GM18868 (cell line): ENCODE measurements around the gene EDNRA.

ENCODE experiments used
- ATAC-seq: cut with Tn5 transposase; IDR thresholded peaks from one replicate; pipeline ENCODE4 v1.9.1; 2021; ENCODE audit warnings: mild to moderate bottlenecking, moderate library complexity; ENCODE audit not compliant: unreplicated experiment

EDNRA gene

DNA sequence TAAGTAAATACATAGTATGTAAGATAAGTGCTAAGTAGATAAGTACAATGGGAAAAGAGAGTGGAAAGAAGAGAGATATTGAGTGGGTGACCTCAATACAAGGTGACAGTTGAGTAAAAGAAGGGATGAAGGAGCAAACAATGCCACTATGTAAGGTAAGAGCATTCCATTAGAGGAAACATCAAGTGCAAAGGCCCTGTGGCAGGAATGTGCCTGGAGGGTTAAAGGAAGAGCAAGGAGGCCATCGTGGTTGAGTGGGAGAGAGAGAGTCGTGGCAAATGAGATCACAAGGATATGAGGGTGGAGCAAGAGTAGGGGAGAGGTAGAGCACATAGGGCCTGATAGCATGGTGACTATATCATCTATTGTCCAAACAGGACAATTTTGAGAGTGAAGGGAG is 13.4 kb downstream of the EDNRA start:
- ATAC-seq = no peak

DNA sequence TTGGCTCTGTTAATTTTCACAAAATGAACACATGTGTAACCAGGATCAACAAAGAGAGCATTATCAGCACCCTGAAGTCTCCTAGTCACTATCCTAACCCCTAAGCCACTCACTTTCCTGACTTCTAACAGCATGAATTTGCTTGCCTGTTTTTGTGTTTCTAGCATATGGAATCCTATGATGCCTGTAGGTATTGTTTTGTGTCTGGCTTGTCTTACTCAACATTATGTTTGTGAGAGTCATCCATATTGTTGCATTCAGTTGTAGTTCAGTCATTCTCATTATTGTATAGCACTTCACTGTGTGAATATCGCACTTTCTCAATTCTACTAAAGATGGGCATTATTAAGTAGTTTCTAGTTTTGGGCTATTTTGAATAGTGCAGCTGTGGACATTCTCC is 15.6 kb downstream of the EDNRA start:
- ATAC-seq = no peak

DNA sequence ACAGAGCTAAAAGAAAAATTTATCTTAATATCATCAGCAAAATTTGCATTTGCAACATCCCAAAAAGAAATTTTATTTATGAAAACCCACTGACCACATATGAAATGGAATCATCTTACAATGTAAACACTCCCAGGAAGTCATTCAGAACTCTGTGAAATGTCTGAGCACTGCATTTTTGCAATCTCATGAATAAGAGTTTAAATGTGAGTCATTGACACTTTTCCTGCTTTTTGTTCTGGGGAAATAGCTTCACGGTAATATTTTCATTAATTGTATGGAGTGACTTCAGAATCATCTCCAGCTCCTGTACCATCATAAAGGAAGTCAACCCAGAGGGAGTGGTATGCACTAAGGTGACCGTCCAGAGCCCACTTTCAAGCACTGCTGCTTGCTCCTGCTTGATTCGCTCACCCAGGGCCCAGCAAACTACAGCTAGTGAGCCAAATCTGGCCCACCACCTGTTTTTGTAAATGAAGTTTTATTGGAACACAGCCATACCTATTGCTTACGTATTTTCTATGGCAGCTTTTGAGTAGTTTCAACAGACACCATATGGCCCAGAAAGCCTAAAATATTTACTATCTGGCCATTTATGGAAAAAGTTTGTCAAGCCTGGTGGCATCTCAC is 17.2 kb downstream of the EDNRA start:
- no peak for ATAC-seq

DNA sequence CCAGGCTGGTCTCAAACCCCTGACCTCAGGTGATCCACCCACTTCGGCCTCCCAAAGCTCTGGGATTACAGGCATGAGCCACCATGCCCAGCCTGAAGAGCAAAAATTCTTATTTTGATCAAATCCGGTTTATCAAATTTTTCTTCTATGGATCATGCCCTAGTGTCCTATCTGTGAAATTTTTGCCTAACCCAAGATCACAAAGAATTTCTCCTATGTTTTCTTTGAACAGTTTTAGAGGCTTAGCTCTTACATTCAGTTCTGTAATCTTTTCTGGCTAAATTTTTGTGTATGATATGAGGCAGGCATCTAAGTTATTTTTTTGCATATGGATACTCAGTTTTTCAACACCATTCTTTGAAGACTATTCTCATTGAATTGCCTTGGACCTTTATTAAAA is 27.4 kb downstream of the EDNRA start:
- no peak for ATAC-seq

DNA sequence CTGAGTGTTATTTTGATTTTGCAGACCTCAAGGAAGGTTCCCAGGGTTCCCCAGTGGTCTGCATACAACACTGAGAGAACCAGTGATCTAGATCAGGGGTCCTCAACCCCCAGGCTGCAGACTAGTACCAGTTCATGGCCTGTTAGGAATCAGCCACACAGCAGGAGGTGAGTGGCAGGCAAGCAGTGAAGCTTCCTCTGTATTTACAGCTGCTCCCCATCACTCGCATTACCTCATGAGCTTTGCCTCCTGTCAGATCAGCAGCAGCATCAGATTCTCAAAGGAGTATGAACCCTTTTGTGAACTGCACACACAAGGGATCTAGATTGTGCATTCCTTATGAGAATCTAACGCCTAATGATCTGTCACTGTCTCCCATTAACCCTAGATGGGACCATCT is 28.5 kb downstream of the EDNRA start:
- no peak for ATAC-seq

DNA sequence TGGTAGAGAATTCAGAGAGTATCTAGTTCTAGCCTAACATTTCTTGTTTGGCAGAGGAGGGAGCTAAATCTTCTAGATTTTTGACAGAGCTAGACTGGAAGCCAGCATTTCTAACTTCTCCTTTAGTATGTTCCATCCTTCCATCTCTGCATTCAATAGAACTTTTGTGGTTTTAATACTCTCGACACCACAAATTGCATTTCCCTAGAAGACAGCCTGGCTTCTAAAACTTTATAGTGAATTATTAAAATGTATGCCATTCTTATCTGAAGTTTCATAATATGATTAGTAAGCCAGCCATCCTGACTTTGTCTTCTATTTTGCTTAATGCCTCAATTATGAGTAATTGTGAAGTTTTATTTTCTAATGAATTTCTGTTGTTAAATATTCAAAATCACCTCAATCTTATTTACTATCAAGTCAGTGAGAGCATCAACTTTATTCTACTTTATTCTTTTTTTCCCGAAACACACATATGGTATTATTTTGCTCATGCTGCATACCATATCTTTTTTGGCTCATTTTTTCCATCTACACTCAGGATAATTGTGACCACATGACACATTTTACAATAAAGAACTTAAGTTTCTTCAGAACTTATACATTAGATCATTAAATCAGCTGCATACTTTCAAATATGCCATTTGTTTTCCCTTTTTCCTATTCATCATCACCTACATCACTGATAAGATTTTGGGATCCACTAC is 30.2 kb downstream of the EDNRA start:
- ATAC-seq = no peak

DNA sequence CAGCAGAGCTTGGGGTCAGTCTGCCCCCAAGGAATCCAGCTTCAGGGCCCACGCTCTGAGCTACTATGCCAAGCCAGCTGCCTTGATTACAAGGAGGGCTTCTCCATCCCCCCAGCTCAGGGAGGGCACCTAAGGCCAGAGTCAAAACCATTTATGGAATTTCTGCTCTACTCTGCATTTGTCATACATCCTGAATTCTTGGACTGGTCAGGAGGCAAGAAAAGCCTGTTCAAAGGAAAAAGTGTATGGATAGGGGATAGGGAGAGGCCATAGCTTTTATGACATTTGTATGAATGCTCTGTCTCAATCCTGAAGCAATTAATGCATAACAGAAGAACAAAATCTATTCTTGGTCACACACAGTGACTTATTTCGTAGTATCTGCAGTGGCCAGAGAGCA is 32.2 kb downstream of the EDNRA start:
- ATAC-seq = no peak

DNA sequence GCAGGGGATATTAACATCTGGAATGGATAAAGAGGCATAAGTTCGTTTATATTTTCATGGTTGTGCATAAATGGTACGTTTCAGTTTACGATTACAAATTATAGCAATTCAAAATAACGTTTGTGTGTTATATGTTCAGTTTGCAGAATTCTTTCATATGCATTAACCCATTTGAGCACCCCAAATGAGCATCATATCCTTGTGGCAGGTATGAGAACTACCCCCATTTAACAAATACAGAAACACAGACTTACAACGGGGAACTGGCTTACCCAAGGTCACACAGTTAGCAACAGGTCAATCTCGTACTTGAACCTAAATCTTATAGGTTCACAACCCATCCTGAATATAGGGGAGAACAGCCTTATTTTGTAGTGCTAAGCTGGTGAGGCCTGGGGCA is 33.1 kb downstream of the EDNRA start:
- ATAC-seq = no peak

DNA sequence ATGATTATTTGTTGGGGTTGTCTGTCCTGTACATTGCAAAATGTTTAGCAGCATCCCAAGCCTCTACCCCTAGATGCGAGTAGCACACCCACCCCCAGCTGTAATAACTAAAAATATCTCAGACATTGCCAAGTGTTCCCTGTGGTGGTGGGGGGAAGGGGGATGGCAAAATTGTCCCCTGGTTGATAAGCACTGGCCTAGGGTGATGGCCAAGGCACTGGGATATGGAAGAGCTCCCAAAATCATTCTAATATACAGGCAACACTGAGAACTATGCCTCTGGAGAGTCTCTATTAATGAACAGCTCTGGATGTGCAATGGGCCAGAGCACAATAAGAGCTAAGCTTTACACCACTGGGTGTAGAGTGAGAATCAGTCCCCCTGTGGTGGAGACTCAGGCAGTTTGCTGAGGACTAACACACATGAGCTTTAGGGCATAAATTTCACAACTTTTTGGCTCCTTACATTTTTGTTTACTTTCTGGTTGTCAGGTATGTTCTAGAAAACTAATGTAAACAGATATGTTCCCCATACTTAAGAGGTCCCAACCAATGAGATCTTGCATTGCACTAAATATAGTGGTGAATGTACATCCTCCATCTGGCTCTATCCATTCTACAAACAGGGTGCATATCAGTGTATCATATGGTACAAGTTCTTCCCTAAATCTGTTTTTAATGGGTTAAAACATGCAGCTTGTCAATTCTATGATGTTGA is 34.5 kb downstream of the EDNRA start:
- no peak for ATAC-seq

DNA sequence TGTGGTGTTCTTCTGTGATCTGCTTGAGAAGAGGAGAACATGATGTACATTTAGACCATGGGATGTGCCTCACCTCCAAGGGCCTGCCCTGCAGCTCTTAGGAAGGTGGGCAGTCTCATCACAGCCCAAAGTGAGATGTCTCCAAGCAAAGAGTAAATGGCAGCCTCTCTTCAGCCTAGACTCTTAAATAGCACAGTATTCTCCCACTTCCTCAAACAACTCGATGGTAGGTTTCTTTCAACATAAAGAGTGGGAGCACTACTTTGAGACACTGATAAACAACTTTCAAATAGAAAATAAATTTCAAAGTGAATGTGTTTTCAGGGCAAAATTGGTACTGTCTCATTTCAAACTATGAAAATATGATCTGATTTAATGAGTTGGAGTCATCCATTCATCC is 35.2 kb downstream of the EDNRA start:
- ATAC-seq = peak; percentile 32

DNA sequence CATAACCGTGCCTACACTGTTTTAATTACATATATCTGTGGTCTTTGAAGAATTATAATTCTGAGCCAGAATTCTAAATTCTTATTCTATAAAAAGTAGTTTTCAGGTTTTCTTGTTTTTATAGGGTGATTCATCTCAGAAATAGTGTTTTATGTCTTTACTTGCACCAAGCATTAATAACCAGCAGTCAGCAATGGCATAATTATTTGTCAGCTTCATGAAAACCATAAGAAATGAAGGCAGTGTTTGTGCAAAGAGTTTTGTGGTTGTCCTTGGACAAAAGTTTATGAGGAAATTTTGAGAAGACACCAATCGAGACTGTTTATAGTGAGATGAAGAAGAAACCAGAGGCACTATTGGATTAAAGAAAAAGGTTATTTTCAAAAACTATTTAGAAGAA is 37.2 kb downstream of the EDNRA start:
- no peak for ATAC-seq

DNA sequence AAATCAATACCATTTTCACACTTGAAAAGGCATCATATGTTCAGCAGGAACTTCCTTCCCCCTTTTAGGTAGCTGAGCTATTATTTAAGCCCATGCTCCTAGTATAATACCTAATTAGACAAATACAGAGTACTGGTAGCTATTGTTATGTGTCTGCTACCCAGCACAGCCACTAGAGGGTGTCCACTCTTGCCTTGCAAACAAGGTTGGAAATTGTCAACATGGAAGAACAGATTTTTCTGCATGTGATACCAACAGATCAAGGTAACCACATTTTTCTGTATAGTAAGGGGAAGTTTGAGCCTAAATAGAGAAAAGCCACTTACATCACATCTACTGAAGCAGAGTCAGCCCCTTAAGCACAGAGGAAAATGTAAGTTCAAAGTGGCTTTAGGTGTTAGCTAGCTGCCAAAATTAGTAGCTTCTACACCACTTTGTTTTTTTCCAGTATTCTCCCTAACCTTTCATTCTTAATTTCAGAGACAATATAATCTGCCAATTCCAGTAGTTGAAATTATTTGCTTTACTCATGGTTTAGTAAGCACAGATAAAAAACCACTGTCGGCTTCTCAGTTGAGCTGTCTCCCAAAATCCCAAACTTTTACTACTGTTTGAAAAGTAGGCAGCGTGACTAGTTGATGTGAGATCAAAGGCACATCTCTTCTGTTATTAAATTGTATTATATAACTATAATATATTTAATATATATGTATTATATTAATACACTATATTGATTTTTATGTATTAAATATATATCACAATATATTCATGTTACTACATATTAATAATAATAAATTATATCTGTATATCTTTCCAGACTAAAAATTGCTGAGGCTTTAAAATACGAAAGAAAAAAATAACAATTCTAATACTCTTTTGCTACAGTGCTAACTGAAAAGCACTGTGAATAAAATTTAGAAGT is 38.2 kb downstream of the EDNRA start:
- ATAC-seq = peak; percentile 93

DNA sequence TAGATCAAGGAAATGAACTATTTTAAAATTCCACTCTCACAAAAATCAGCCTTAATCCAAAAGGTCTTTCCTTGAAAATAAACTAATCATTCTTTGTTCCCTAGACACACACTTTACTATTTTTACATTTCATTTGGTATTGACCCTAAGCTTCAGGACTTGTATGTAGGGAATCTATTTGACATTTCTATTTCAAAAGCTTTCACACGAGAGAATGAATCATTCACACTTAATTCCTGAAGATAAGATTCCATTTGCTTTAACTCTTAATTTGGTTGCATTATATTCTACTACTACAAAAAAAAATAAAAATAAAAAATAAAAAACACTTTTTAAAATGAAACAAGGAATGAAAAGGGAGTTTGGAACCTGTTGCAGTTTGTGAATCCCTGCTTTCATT is 43.7 kb downstream of the EDNRA start:
- ATAC-seq = no peak

DNA sequence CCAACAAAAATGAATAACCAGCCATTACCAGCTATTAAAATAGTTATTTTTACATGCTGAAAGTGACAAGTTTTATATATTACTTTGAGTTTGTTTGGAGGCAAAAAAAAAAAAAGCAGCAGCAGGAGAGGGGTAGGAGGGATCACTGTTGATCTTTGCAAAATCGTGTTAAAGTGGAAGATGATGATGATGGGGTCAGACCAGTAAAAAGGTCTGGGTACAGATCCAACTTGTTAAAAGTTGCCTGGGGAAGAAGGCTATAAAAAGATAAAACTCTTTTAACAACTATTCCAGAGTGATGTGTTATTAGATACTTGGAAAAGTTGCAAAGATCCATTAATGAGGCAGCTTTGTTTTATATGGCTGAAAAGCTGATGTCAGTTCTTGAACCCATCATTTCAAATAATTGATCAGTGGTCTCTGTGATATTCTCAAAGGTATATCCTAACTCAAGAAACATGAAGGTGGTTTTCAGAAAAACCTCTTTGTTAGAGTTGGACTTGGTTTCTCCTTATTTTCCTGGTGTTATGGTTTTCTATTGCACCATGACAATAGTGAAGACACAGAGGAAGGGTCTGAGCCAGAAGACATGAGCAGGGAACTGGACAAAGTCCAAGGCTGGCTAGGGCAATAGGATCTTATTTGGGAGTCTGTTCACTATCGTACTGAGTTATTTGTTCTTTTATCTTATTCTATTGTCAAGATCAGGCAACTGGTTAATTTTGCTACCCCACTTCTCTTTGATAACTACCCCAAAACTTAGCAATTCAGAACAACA is 44.8 kb downstream of the EDNRA start:
- ATAC-seq = no peak

DNA sequence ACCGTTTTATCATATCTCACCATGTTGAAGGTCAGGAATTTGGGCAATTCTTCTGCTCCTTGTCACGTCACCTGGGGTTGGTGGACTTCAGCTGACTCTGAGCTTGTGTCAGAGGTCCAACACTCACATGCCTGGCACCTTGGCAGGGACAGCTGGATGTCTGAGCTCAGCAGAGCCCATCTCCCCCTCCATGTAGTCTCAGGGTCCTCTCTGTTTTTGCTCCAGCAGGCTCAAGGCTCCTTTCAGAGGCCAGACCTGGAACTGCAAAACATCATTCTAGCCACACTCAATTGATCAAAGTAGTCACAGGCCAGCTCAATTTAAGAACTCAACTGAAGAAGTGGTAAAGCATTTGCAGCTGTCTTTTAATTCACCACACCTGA is 45.4 kb downstream of the EDNRA start:
- peak; percentile 75 for ATAC-seq

DNA sequence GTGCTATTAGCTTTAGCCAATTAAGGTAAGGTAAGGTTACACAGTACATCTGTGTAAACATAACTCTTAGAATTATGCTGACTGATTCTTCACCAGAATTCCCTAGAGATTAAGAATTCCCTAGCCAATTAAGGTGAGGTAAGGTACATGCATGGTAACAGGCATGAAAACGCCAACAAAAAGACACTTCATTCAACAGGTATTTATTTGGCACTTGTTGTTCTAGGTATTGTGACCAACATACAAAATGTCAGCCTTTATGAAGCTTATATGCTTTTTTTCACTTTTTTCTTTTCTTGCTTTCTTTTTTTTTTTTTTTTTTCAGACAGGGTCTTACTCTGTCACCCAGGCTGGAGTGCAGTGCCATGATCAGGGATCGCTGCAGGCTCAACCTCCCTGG is 47.2 kb downstream of the EDNRA start:
- ATAC-seq = no peak

DNA sequence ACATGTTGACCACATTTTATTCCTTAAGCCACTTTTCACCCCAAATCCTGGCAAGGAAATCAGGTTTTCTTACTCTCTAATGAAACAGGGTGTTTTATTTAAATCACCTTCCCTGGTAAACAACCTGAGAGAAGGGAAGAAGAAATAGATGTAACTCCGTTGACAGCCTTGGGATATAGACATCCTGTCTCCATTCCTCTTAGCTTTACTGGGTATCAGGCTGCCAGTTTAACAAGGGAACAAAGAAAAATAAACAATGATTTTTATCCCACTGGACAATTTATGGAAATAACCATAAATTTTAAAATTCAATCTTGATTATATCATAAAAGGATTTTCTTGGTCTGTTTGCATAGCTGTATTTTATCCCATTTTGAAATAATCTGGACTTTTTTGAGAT is 49.2 kb downstream of the EDNRA start:
- no peak for ATAC-seq

DNA sequence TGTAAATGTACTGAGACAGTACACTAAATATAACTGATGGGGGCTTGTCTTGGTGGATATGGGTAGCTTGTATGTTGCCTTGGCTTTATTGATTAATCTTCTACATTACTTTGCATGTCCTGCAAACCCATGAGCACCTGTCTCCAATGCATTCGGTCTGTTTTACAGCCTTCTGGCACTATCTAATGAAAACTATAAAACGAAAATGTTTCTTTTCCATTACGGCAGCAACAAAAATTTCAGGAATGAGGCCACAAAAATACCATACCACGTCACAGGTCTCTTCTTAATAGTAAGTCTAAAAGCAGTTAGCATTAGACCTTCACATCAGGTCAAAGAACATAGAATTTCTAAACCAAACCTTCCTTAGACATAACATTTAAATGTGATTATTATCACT is 49.8 kb downstream of the EDNRA start:
- ATAC-seq = no peak

DNA sequence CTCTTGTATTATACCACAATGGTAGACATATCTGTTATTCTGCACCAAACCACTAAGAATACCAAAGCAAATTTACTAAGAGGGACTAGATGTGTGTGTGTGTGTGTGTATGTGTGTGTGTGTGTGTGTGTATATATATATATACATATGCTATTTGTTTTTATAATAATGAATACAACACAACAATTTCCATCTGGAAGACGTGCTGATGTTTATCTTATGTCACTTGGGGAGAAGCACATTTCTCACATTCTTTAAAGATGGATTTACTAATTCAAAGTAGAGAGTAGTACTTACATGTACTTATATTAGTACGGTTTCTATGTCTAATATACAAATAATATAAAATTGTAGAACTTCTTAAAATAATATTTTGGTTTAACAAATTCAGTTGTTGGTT is 52.0 kb downstream of the EDNRA start:
- no peak for ATAC-seq

DNA sequence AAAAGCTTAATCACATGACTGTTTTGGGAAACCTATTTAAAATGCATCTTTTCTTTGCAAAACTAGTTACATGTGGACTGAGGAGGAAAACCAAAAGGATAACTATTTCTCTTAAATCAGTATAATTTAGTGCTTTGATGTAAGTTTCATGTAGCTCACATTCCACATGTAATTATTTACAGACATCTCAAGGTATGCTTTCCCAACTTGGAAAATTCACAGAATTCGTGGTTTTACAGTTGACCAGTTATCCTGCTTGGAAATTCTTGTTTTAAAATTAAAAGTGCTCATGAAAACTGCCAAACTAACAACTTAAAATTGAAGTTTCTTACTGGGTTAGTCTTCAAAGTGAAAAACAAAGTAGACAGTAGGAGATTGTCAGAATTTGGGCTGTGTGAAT is 52.4 kb downstream of the EDNRA start:
- ATAC-seq = no peak

DNA sequence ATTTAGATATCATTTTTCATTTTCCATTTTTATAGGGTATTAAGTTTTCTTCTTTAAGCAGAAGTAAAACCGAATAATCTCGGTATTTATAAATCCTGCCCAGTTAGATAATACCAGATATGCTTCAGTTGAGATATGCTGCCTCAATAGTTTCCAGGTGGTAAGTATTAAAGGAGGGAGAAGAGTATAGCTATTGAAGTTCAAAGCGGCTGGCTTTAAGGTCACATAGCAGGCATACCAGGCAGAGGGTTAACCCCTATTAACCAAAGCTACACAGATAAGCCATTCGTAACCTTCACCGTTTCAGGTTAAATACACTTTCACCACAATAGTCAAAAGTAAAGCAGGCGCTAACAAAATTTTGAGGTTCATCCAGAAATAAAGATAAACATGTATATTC is 54.2 kb downstream of the EDNRA start:
- no peak for ATAC-seq
